ENCODE measurements around the gene ECHDC1. TPM values are rescaled to one million over a fixed set of nuclear protein-coding genes. Genes with fewer than 3 reads are reported as not detected.
A peak's percentile ranks its signal among the peaks of the same experiment; 100 is the strongest.

The ECHDC1 gene
- total RNA-seq, 1 experiment from 2014 or later = 71.0 TPM

DNA sequence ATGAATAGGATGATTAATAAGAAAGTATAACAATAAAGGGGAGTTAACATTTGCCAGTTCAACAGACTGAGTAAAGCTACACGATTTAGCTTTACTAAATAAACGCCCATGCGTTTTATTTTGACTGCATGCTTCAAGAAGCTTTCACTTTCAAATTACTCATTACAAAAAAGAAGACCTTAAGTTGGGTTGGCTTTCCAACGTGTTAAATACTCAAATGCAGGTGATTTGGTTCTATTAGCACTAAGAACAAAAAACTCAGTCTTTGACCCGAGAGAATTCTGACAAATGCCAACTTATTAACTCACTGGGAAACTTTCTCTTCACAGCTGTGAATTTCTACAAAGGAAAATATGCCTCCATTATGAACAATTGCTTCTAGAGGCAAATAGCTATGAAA, 51.9 kb downstream of the ECHDC1 start:
- DNase-seq (ENCODE audit: extremely low read depth, low read depth) = no peak

- no peak for DNase-seq (ENCODE audit: extremely low read depth, low read depth)
Measured at GRCh38 chr6:127290391-127291265, 52.8 kb downstream of the ECHDC1 start.

GRCh38 chr6:127289934-127290333, 53.5 kb downstream of the ECHDC1 start:
- DNase-seq (ENCODE audit: extremely low read depth, low read depth) = no peak

DNA sequence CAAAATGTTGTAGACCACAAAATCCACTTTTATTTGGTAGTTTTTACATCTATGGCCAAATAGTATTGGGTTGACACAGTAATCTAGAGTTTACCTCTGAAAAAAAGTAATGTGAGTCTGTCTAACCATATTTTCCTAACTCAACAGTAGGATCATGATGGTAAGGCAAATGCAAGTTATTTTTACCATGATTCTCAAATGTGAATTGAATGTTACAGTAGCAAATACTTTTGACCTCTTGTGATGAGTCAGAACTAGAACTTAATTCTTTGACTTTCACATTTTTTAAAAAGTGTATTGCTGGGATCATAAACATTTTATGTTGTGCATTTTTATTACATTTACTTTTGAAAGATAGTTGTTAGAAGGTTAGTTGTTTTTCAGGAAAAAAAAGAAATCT, 54.7 kb downstream of the ECHDC1 start:
- no peak for DNase-seq (ENCODE audit: extremely low read depth, low read depth)

DNA sequence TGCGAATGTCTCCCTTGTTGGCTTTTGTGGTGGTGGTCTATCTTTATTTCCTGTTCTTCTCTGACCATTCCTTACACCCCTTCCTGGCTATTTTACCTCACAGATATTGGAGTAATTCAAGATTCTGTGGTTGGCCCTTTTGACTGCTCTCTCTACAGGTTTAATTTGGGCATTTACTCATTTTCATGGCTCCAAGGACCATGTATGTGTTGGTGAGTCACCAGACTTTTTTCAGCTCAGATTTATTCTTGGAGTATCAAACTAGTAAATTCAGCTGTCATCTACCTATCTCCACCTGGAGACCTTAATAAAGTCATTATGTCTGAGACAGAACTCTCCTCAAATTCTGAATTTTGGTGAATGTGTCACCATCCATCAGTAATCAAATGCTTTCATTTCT, 61.2 kb downstream of the ECHDC1 start:
- no peak for DNase-seq (ENCODE audit: extremely low read depth, low read depth)

- no peak for DNase-seq (ENCODE audit: extremely low read depth, low read depth)
Measured at GRCh38 chr6:127279815-127280214, 63.6 kb downstream of the ECHDC1 start.

GRCh38 chr6:127277878-127278843, 65.2 kb downstream of the ECHDC1 start:
- no peak for DNase-seq (ENCODE audit: extremely low read depth, low read depth)

GRCh38 chr6:127276331-127276730, 67.1 kb downstream of the ECHDC1 start:
- no peak for DNase-seq (ENCODE audit: extremely low read depth, low read depth)

DNA sequence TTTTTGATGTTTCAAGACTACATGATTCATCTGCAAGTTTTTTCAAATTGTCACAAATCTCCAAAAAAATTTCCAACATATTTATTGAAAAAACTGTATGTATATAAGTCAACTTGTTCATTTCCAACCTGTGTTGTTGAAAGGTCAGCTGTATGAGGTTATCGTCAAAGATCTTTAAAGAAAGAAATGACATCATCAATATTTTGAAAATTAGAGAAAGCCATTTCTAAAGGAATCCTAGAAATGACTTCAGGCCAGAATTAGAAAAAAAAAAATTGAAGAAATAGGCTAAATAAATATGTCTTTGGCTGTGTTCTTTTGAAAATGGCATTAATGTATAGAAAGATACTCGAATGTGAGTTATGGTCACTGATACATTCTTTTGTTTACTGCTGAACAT, 69.9 kb downstream of the ECHDC1 start:
- DNase-seq (ENCODE audit: extremely low read depth, low read depth) = no peak

DNA sequence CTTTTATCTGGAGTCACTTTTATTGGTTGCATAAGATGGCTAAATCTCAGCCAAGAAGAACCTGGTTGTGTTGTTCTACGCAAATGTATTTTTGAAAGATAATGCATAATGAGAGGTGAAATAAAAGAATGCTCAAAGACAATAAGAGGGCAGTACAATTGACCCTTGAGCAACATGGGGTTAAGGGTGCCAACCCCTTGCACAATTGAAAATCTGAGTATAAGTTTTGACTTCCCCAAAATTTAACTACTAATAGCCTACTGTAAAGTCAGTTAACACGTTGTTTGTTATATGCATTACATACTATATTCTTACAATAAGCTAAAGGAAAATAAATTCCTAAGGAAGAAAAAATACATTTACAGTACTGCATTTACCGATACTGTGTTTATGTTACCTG, 70.8 kb downstream of the ECHDC1 start:
- no peak for DNase-seq (ENCODE audit: extremely low read depth, low read depth)

- DNase-seq (ENCODE audit: extremely low read depth, low read depth) = no peak
Measured at GRCh38 chr6:127267646-127268625, 75.5 kb downstream of the ECHDC1 start.

DNA sequence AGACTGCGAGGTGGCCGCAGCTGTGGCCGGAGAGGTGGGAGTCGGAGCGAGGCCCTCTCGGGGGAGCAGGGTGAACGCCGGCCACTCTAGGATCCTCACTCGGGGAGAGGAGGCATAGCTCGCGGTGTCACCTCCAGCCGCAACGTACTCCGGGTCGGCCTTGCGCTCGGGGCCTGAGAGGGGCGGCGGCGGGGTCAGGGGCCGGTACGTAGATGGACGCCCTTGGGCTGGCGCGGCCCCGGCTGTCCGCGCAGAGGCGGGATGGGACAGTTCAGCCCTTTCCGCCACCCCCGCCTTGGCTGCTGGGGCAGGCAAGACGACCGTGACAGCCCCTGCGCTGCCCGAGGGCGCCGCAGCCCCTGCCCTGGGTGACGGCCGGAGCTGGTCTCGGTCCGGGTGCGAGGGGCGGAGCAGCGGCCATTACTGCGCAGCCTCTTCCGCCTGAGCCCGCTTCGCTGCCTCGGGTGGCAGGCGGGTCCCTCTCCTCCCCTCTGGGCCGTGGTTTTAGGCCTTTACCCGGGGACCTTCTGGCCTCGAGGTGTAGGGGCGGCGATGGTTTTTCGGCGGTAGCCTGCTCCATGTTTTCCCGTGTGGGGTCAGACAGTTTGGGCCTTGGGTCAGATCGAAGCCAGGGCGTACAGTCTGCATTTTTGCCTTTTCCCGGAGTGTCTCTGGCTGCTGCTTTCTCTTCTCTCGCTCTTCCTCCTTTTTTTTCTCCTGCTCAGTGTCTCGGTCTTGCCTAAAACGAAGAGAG, 76.3 kb downstream of the ECHDC1 start:
- DNase-seq (ENCODE audit: extremely low read depth, low read depth) = peak; percentile 18

- DNase-seq (ENCODE audit: extremely low read depth, low read depth) = peak; percentile 60
Measured at GRCh38 chr6:127266178-127266891, 77.1 kb downstream of the ECHDC1 start, which contains the start of gene RNF146. Gene RNF146, plus strand, starts transcription at chr6:127266864. Its CDS starts 13,475 bp downstream, at chr6:127280339.

- no peak for DNase-seq (ENCODE audit: extremely low read depth, low read depth)
Measured at GRCh38 chr6:127263481-127263880, 79.9 kb downstream of the ECHDC1 start.

GRCh38 chr6:127262896-127263295, 80.5 kb downstream of the ECHDC1 start:
- no peak for DNase-seq (ENCODE audit: extremely low read depth, low read depth)

GRCh38 chr6:127255286-127255685, 88.1 kb downstream of the ECHDC1 start:
- DNase-seq (ENCODE audit: extremely low read depth, low read depth) = no peak

DNA sequence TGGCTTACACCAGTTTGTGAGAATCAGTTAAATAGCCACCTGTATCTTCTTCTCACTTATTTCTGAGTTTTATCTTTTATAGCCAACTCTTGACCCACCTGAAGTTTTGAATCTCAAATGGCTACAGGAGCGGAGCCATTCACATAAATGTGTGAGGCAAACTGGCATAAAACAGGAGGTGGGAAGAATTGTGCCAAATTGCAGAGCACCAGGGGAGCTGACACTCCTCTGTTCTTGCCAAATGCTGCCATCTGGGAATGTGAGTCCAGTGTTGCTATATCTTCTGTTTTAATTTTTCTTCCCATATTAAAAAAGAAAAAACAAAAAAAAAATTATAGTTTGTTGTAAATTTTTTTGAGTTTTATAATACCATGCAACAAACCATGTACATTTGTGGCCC, 93.8 kb downstream of the ECHDC1 start:
- DNase-seq (ENCODE audit: extremely low read depth, low read depth) = no peak
